ENCODE measurements around the gene KY.

- TF ChIP-seq ZC3H11A (IDR thresholded peaks at IDR 0.05) (no peak), EP300 (IDR thresholded peaks at IDR 0.05) (no peak), POLR2A (IDR thresholded peaks at IDR 0.05; ENCODE audit: low read length) (no peak), HOXA7 (CRISPR knock-in tag; IDR thresholded peaks at IDR 0.05) (no peak), CBX8 (IDR thresholded peaks at IDR 0.05) (no peak), CEBPB (IDR thresholded peaks at IDR 0.05) (no peak)
- TF ChIP-seq, protein P1, sequence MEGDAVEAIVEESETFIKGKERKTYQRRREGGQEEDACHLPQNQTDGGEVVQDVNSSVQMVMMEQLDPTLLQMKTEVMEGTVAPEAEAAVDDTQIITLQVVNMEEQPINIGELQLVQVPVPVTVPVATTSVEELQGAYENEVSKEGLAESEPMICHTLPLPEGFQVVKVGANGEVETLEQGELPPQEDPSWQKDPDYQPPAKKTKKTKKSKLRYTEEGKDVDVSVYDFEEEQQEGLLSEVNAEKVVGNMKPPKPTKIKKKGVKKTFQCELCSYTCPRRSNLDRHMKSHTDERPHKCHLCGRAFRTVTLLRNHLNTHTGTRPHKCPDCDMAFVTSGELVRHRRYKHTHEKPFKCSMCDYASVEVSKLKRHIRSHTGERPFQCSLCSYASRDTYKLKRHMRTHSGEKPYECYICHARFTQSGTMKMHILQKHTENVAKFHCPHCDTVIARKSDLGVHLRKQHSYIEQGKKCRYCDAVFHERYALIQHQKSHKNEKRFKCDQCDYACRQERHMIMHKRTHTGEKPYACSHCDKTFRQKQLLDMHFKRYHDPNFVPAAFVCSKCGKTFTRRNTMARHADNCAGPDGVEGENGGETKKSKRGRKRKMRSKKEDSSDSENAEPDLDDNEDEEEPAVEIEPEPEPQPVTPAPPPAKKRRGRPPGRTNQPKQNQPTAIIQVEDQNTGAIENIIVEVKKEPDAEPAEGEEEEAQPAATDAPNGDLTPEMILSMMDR (IDR thresholded peaks at IDR 0.05): no peak
- TF ChIP-seq, protein P2, sequence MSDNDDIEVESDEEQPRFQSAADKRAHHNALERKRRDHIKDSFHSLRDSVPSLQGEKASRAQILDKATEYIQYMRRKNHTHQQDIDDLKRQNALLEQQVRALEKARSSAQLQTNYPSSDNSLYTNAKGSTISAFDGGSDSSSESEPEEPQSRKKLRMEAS (IDR thresholded peaks at IDR 0.05): no peak
These were observed 48.4 kb upstream of the KY start for GRCh38 chr3:134699141-134699711.
